NCI-H2107 treated with DMSO at 0.1 percent for 48 hours (cell line): ENCODE data around the gene GSTM5.
A peak's percentile ranks its signal among the peaks of the same experiment; 100 is the strongest.
"Not testable (repeated sequence)": the region's sequence is repeated elsewhere in the genome, so short reads cannot be mapped to it uniquely, and the experiment has no call there.

Source experiments
- DNase-seq: peaks from one replicate; lab custom pipeline; 2025; ENCODE audit not compliant: unreplicated experiment; lab: John Stamatoyannopoulos, UW

GSTM5 gene

GRCh38 chr1:109726728-109727373 is 14.8 kb downstream of the GSTM5 start:
- DNase-seq, result no peak

- DNase-seq, result no peak
Measured at GRCh38 chr1:109728870-109729269, 16.8 kb downstream of the GSTM5 start.

- no peak for DNase-seq
Measured at GRCh38 chr1:109730666-109731065, 18.6 kb downstream of the GSTM5 start.

- peak; percentile 20 for DNase-seq
Measured at GRCh38 chr1:109732390-109732881, 20.4 kb downstream of the GSTM5 start.

GRCh38 chr1:109733236-109733870 is 21.3 kb downstream of the GSTM5 start:
- peak; percentile 10 for DNase-seq

- peak; percentile 63 for DNase-seq
Measured at GRCh38 chr1:109739738-109740614, 27.9 kb downstream of the GSTM5 start.

GRCh38 chr1:109740615-109741373 is 28.7 kb downstream of the GSTM5 start, which contains the start of gene GSTM3:
Gene GSTM3 (minus strand): TSS chr1:109741038. CDS start chr1:109740287, 751 bp downstream.
- DNase-seq, result peak; percentile 26

- not testable (repeated sequence) for DNase-seq
Measured at GRCh38 chr1:109748311-109748710, 36.3 kb downstream of the GSTM5 start.

- no peak for DNase-seq
Measured at GRCh38 chr1:109749221-109749620, 37.2 kb downstream of the GSTM5 start.

GRCh38 chr1:109750241-109750882 is 38.3 kb downstream of the GSTM5 start:
- no peak for DNase-seq

- DNase-seq, result no peak
Measured at GRCh38 chr1:109750920-109751319, 38.9 kb downstream of the GSTM5 start.

- DNase-seq, result no peak
Measured at GRCh38 chr1:109751531-109752260, 39.6 kb downstream of the GSTM5 start.

GRCh38 chr1:109754738-109755137 is 42.7 kb downstream of the GSTM5 start:
- no peak for DNase-seq

GRCh38 chr1:109756325-109756724 is 44.3 kb downstream of the GSTM5 start:
- DNase-seq, result not testable (repeated sequence)

GRCh38 chr1:109756848-109757521 is 44.9 kb downstream of the GSTM5 start:
- no peak for DNase-seq

GRCh38 chr1:109757936-109758786 is 46.1 kb downstream of the GSTM5 start:
- no peak for DNase-seq

- DNase-seq, result no peak
Measured at GRCh38 chr1:109759513-109760334, 47.7 kb downstream of the GSTM5 start.
